Middle frontal gyrus (tissue), 1 donor: ENCODE results near the gene SQSTM1.
A peak's percentile ranks its signal among the peaks of the same experiment; 100 is the strongest.

ENCODE experiments used
- DNase-seq: peaks from one replicate; pipeline ENCODE4 v3.0.0-alpha.2; 2015; ENCODE audit warnings: low spot score; ENCODE audit errors: extremely low spot score

SQSTM1 gene

DNA sequence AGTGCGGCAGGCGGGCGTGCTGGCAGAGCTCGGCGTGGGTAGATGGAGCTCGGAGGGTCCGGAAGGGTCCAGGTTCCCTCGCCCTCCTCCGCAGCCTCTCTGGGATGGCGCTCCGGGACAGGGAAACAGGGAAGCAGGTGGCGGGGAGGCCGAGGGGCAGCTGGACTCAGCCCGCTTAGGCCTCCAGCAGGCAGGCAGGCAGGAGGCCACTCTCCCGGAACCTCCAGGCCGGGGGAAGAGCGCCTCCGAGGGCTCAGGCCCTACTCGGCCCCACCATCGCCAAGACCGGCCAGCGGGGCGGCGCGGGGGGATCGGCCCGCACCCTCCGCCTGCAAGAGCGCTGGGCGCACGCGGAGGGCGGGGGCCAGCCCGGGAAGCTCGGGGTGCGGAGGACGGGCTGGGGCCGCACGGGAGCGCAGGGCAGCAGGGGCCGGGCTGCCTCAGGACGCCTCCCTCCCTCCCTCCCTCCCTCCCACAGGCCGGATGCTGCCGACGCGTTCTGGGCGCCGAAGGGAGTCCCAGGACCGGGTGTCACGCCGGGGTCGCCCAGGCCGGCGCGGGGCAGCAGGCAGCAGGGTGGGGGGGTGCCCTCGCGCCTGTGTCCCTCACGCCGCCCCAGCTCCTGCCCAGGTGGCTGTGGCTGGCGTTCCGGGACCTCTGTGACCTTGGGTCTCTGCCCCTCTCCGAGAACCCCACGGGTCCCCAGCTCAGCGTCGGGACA, 15.0 kb upstream of the SQSTM1 start:
- no peak for DNase-seq

DNA sequence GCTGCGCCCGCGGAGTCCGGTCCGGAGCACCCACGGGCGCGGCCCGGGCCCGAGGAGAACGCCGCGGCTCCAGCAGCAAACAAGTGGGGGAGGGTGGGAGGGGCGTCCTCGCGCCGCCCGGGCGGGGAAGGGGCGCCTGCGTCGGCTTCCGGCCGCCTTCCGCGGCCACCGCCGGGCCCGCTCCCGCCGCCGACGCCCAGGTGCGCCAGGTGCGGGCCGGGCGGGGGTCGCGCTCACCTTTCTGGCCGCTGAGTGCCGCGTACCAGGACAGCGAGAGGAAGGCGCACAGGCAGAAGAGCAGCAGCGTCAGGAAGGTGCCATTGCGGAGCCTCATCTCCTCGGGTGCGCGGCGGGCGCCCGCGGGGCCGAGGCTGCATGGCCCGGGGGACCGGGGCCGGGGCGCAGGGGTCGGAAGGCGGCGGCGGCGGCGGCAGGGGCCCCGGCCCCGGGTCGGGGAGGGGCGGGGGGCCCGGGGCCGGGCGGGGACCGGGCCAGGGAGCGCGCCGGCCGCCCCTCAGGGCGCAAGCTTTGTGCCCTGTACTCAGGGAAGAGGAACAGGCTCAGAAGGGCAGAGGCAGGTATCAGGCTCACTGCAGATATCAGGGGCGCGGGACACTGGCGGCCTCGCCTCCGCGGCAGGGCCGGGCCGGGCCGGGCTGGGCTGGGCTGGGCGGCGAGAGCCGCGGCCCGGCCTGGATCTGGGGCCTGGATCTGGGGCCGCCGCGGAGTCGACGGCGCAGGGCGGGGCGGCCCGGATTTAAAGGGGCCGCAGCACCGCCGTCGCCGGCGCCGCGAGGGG, 14.3 kb upstream of the SQSTM1 start, which contains the start of gene MGAT4B:
TSS of gene MGAT4B (minus strand) at position 617 of the 799 bp plus-strand sequence. CDS start at position 334, 283 bp downstream.
- DNase-seq, result no peak

DNA sequence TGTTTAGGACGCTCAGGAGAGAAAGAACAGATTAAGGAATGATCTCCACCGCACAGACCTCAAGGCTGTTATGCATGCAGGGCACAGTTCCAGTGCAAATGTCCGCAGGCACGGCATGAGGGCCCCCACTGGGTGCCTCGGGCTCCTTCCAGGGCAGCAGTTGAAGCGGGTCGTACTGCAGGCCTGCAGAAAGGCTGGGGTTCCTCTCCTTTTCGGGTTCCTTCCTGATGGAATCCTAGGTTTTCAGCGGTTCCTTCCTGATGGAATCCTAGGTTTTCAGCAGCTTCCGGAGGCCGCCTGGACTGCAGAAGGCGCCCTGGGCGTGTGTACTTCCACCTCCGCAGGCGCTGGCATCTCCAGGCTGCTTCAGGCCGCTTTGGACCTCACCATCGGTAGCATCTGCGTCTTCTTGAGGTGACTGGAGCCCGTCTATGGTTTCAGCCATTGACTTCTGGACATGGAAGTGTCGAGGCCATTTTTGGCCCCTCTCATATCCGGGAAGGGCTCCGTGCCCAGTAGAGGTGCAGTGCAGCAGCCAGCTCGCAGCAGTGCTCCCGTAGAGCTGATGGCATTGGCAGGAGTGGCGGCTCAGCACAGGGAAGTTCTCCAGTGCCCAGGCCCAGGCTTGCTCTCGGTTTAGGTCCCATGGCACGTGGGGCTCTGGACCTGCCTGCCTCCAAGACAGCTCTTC, 8.4 kb upstream of the SQSTM1 start:
- no peak for DNase-seq

DNA sequence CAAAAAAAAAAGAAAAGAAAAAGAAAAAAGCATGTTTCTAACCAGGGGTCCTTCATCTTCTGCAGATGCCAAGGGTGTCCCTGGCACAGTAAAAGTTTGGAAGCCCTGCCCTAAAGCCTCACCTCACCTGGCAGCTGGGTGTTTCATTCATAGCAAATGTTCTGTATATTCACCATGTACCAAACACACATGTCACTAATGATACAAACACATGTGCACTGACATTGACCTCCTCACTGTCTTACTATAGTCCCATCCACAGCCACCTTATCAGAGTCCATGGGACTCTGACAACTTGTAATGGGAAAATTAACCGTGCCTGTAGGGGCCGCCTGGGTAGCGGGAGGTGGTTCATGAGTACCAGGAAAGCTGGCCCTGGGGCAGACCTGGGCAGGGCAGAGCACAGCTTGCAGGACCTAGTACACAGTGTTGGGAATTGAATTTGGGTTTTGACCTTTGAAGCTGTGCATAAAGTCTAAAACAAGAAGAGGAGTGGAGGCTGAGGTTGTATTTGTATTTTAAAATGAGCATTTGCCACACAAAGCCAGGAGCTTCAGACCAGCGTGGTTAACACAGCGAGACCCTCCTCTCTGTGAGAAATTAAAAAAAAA, 7.6 kb upstream of the SQSTM1 start:
- DNase-seq, result no peak

DNA sequence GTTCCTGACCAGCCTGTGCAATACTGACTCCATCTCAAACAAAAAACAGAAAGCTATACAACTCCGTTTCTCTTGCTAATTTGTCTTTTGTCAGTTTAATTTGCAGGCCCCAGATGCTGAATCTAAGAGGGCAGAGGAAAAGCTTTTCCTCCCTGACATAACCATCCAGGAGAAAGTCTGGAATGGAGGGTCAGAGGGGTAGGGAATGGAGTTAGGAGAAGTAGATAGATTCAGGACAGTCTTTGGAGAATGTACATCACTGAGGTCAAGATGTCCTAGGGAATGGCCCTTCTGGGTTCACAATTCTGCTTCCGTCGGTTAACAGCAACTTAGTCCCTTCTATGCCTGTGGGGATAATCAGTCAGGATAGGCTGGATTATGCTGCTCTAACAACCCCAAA, 6.6 kb upstream of the SQSTM1 start:
- no peak for DNase-seq

DNA sequence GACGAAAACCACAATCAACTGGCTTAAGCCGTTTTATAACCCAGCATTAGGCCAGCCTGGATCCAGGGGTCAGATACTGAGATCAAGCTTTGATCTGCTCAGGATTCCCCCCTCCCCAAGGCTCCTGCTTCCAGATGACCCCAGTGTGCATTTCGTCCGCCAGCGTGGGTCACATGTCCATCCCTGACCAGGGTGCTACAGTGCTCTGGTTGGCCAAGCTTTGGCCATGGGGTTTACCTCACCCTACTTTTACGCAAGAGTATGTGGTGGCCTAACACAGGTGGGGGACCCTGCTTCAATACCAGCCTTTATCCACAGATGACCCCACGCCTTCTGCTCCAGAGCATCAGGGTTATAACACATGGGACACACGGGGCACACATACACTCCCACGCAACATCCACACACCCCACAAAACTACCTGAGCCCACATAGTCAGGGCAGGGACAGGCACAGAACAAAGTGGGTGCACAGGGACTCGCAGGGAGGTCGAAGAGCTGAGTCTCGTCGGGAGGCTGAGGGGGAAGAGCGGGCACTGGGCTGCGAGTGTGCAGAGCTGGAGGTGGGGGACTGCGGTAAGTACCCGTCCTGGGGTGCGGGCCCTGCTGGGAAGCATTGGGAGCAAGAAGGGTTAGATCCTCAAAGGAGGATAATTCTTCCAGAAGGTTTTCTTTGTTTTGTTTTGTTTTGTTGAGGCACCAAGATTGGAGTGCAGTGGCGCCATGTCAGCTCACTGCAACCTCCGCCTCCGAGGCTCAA, 5.0 kb upstream of the SQSTM1 start:
- DNase-seq, result no peak

GRCh38 chr5:179816401-179816795, 4.3 kb upstream of the SQSTM1 start:
- DNase-seq, result no peak

DNA sequence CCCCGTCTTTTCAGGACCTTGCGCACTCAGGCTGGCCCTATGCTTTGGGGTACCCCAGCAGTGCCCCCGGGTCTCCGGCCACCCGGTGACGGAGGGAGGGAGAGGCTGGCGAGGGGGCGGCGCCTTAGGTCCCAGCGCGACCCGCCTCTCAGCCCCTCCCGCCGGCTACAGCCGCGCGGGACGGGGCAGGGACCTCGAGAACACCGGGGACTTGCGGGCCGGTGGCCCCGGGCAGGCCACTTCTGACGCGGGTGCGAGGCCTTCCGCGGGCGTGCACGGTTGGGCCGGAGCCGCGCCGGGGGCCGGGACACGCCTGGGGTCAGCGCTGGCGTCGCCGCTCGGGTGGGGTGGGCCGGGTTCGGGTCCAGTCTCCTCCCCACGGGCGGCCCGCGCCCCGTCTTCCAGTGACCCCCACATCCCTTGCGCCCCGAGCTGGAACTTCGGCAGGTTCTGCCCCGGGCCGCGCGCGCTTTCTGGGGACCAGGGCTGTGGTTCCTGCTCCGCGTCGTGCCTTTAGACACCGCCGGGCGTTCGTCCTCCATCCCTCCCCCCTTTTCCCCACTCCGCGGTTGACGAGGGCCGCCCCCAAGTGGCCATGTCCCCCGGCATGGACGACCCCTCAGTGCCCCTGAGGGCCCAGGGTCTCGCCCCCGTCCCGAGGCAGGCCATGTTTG, 3.8 kb upstream of the SQSTM1 start:
- DNase-seq, result no peak

GRCh38 chr5:179817470-179817840, 3.2 kb upstream of the SQSTM1 start:
- DNase-seq, result no peak

- DNase-seq, result no peak
These were observed 2.6 kb upstream of the SQSTM1 start for GRCh38 chr5:179817890-179818745.

DNA sequence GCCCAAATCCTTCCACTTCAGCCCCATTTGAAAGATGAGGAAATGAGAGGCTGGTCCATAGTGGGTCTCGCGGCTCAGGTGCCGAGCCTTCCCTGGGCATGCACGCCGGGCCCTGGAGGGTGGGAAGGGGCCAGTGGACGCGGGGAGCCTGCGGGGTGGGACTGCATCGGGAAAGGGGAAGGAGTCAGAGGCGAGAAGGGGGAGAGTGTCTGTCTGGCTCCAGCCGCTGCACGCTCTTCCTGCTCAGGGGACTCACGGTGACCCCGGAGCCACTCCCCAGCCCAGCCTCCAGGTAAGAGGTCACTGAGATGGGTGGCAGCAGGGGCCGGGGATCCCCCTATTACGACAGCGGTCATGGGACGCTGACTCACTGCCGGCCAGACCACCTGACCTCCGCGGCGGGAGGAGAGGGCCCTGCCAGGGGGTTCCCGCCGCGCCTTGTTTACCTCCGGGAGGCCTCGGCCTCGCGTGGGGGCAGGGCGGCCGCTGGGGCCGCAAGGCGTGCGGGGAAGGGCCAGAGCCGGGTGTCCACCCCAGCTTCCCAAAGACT, 1.9 kb upstream of the SQSTM1 start:
- DNase-seq, result peak; percentile 85

- no peak for DNase-seq
These were observed 1.2 kb upstream of the SQSTM1 start for GRCh38 chr5:179819296-179820126.

DNA sequence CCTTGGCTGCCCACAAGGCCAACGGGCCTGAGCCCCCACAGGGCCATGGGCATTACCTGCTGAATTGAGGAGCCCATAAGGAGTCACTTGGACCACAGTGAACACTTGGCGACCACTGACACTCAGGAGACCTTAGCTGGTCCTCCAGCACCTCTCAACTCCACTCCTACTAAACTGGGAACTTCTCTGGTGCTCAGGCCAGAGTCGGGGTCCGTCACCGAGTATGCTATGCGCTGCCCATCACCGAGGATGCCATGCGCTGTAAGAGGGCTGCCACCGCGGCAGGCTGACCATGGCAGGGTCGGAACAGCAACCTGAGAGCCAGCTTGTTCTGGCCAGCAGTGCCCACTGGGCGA, 600 bp upstream of the SQSTM1 start:
- DNase-seq, result no peak

- DNase-seq, result peak; percentile 72
These were observed 773 bp downstream of the SQSTM1 start for GRCh38 chr5:179821298-179822058.

- DNase-seq, result no peak
These were observed 1.3 kb downstream of the SQSTM1 start for GRCh38 chr5:179822059-179822432.

- no peak for DNase-seq
These were observed 1.8 kb downstream of the SQSTM1 start for GRCh38 chr5:179822444-179822990.

DNA sequence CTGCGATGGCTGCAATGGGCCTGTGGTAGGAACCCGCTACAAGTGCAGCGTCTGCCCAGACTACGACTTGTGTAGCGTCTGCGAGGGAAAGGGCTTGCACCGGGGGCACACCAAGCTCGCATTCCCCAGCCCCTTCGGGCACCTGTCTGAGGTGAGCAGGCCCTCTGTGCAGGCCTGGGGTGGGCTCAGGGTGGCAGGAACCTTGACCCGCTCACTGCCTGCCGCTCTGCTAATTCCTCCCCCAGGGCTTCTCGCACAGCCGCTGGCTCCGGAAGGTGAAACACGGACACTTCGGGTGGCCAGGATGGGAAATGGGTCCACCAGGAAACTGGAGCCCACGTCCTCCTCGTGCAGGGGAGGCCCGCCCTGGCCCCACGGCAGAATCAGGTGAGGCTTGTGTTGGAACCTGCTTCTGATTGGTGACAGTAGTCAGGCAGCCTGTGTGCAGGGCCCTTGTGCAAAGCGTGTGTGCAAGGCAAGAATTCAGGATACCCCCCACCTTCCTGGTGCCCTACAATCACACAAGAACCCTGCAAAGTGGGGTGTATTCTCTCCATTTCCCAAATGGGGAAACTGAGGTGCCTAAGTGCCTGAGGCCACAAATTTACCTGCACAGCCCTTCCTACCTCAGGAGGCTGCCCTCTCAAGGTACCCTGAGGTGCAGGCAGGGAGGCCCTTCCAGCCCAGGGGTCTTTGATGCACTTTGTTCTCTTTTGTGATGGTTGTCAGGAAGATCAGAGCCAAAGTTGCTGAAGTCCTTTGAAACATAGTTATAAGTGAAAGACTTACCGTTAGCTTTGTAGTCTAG, 3.4 kb downstream of the SQSTM1 start:
- DNase-seq, result no peak
